Neural cell (in vitro differentiated cells): ENCODE measurements around the gene TMEM123.

Experiments
- EP300 ChIP-seq: fragments of 450-650 bp; conservative IDR thresholded peaks from 2 replicates; pipeline ENCODE4 v1.6.1; 2014; ENCODE audit warnings: antibody characterized with exemption, mild to moderate bottlenecking, moderate library complexity; ENCODE audit not compliant: poor library complexity, severe bottlenecking
- EZH2 ChIP-seq: fragments of 200-600, 300-800 bp; shearing (Covaris generic), sonication (generic); IDR thresholded peaks from 2 replicates; pipeline ENCODE4 v1.6.1; 2014; ENCODE audit warnings: antibody characterized with exemption, low read length, borderline replicate concordance, mild to moderate bottlenecking; ENCODE audit not compliant: insufficient read depth, poor library complexity, severe bottlenecking
- MXI1 ChIP-seq: fragments of 450-650 bp; conservative IDR thresholded peaks from 2 replicates; pipeline ENCODE4 v1.6.1; 2014; ENCODE audit warnings: antibody characterized with exemption, mild to moderate bottlenecking; ENCODE audit not compliant: poor library complexity, severe bottlenecking
- POLR2AphosphoS5 ChIP-seq: IDR thresholded peaks from 2 replicates; pipeline ENCODE4 v1.6.1; 2012
- RAD21 ChIP-seq: fragments of 450-650 bp; conservative IDR thresholded peaks from 2 replicates; pipeline ENCODE4 v1.6.1; 2014; ENCODE audit warnings: antibody characterized with exemption, mild to moderate bottlenecking, moderate library complexity
- SMC3 ChIP-seq: fragments of 450-650 bp; conservative IDR thresholded peaks from 2 replicates; pipeline ENCODE4 v1.6.1; 2014; ENCODE audit warnings: antibody characterized with exemption, mild to moderate bottlenecking, moderate library complexity; ENCODE audit not compliant: poor library complexity
- TF ChIP-seq, protein P1 (sequence below): fragments of 450-650 bp; IDR thresholded peaks from 2 replicates; pipeline ENCODE4 v1.5.1; 2014; ENCODE audit warnings: antibody characterized with exemption, mild to moderate bottlenecking, moderate library complexity; ENCODE audit not compliant: poor library complexity, severe bottlenecking
- TF ChIP-seq, protein P2 (sequence below): IDR thresholded peaks from 2 replicates; pipeline ENCODE4 v1.6.1; 2012; ENCODE audit warnings: borderline replicate concordance

DNA sequence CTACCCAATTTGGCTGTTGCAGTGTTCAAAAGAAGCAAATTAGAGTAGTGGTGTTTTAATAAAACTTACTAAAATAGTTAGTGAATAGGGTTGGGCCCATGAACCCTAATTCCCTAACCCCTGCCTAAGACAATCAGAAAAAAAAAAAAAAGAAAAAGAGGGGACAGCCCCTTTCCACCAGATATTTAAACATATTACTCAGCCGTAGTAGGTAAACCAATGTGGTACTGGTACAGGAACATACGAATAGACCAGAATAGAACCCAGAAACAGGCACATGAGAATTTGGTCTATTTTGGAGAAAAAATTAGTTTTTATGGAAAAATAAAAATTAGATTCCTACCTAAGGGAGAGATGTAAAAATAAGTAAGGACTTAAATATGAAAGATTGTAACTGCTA is 39.4 kb upstream of the TMEM123 start:
- TF ChIP-seq, protein P1, sequence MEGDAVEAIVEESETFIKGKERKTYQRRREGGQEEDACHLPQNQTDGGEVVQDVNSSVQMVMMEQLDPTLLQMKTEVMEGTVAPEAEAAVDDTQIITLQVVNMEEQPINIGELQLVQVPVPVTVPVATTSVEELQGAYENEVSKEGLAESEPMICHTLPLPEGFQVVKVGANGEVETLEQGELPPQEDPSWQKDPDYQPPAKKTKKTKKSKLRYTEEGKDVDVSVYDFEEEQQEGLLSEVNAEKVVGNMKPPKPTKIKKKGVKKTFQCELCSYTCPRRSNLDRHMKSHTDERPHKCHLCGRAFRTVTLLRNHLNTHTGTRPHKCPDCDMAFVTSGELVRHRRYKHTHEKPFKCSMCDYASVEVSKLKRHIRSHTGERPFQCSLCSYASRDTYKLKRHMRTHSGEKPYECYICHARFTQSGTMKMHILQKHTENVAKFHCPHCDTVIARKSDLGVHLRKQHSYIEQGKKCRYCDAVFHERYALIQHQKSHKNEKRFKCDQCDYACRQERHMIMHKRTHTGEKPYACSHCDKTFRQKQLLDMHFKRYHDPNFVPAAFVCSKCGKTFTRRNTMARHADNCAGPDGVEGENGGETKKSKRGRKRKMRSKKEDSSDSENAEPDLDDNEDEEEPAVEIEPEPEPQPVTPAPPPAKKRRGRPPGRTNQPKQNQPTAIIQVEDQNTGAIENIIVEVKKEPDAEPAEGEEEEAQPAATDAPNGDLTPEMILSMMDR, result no peak
- TF ChIP-seq POLR2AphosphoS5, result no peak
- TF ChIP-seq EP300, result no peak
- no peak for TF ChIP-seq SMC3
- TF ChIP-seq EZH2, result no peak
- no peak for TF ChIP-seq RAD21
- no peak for TF ChIP-seq MXI1
- TF ChIP-seq, protein P2, sequence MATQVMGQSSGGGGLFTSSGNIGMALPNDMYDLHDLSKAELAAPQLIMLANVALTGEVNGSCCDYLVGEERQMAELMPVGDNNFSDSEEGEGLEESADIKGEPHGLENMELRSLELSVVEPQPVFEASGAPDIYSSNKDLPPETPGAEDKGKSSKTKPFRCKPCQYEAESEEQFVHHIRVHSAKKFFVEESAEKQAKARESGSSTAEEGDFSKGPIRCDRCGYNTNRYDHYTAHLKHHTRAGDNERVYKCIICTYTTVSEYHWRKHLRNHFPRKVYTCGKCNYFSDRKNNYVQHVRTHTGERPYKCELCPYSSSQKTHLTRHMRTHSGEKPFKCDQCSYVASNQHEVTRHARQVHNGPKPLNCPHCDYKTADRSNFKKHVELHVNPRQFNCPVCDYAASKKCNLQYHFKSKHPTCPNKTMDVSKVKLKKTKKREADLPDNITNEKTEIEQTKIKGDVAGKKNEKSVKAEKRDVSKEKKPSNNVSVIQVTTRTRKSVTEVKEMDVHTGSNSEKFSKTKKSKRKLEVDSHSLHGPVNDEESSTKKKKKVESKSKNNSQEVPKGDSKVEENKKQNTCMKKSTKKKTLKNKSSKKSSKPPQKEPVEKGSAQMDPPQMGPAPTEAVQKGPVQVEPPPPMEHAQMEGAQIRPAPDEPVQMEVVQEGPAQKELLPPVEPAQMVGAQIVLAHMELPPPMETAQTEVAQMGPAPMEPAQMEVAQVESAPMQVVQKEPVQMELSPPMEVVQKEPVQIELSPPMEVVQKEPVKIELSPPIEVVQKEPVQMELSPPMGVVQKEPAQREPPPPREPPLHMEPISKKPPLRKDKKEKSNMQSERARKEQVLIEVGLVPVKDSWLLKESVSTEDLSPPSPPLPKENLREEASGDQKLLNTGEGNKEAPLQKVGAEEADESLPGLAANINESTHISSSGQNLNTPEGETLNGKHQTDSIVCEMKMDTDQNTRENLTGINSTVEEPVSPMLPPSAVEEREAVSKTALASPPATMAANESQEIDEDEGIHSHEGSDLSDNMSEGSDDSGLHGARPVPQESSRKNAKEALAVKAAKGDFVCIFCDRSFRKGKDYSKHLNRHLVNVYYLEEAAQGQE, result no peak
